Measurements from ENCODE around the gene CLCNKA.
"Not testable (repeated sequence)": the region's sequence is repeated elsewhere in the genome, so short reads cannot be mapped to it uniquely, and the experiment has no call there.

Gene CLCNKA

DNA sequence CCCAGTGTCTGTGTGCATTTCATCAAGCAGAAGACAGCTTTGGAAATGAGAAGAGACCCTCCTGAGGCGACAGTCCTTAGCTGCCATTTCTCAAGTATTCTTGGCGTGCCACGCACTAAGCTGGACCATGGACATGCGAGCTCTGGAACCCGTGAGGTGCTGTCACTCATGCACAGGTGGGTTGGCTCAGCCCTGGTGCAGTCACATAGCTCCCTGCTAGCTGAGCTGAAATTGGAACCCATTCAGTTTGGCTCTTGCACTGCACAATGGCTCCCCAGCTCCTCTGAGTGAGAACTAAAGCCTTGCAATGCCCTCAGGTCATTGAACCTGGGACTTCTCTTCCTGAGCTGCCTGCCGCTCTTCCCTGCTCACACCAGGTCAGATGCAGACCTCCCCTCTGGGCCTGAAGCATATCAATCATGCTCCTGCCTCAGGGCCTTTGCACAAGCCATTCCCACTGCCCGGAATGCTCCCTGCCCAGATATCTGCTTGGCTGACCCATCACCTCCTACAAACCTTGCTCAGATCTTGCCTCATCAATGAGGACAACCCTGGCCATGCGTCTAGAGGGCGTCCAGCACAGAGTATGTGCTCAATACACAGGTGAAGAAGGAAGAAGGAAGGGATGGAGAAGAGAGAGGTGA, 24.1 kb upstream of the CLCNKA start:
- DNase-seq (ENCODE audit: low spot score) = no peak

DNA sequence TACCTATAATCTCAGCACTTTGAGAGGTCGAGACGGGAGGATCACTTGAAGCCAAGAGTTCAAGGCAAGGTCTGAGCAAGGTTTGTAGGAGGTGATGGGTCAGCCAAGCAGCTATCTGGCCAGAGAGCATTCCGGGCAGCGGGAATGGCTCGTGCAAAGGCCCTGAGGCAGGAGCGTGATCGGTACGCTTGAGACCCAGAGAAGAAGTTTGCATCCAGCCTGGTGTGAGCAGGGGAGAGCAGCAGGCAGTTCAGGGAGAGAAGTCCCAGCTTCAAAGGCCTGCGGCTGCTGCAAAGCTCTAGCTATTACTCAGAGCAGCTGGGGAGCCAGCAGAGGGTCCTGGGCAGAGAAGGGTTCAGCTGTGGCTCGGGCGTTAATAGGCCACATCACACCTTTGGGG, 22.9 kb upstream of the CLCNKA start:
- no peak for DNase-seq (ENCODE audit: low spot score)

DNA sequence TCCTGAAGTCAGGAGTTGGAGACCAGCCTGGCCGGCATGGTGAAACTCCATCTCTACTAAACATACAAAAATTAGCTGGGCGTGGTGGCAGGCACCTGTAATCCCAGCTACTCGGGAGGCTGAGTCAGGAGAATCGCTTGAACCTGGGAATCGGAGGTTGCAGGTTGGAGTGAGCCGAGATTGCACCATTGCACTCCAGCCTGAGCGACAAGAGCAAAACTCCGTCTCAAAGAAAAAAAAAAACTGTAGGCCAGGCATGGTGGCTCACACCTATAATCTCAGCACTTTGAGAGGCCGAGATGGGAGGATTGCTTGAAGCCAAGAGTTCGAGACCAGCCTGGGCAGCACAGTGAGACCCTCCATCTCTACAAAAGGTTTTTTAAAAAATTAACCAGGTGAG, 20.6 kb upstream of the CLCNKA start:
- DNase-seq (ENCODE audit: low spot score) = not testable (repeated sequence)

DNA sequence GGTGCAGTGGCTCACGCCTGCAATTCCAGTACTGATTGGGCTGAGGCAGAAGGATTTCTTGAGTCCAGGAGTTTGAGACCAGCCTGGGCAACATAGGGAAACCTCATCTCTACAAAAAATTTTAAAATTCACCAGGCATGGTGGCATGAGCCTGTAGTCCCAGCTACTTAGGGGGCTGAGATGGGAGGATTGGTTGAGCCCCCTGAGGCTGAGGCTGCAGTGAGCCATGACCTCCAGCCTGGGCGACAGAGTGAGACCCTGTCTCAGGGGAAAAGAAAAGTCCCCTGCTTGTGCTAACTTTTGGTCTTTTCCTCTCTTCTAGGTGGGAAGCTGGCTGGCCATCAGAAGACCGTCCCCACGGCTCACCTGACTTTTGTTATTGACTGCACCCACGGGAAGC, 16.2 kb upstream of the CLCNKA start:
- DNase-seq (ENCODE audit: low spot score) = no peak

DNA sequence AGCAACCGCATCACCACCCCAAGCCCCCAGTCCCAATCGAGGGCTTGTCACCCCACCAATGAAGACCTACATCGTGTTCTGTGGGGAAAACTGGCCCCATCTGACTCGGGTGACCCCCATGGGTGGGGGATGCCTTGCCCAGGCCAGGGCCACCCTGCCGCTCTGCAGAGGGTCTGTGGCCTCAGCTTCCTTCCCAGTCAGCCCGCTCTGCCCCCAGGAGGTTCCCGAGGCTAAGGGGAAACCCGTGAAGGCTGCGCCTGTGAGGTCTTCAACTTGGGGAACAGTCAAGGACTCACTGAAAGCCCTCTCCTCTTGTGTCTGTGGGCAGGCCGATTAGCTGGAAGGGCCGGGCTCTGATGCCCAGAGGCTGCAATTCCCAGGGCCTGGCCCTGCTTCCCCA, 15.8 kb upstream of the CLCNKA start:
- DNase-seq (ENCODE audit: low spot score) = no peak

DNA sequence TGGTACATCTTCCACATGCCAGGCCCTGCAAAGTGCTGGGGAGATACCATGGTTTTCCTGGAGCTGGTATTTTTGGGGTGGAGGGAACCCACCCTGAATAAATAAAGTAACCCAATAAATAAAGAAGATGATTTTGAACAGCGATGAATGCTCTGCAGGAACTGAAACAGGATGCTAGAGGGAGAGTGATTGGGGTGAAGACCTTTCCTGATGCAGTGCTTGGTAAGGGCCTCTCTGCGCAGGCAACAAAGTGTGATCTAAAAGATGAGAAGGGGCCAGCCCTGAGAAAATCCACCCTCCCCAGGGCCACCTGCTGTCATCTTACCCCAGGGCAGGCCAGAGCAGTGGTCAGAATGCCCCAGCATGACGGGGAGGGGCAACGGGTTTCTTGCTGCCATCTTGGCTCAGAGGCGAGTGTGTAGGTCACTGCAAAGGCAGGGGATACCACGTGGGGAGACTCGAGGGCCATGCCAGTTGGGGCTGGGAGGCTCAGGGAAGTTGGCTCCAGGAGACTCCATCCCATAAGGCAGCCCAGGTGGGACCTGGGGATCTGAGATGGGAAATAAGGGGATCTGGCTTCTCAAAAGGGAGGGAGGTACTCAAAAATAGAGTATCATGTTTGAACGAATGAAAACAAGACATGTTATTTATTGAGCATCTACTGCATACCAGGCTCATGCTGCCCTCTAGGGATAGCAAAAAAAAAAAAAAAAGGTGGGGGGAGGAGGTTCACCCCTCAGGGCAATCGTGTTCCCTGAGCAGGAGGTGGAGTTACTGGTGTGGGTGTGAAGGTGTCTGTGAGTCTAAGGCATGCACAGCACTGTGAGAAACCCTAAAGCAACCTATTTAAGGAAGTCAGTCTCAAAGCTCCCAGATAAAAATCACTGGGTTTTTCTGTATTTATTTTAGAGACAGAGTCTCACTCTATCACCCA, 15.0 kb upstream of the CLCNKA start:
- no peak for DNase-seq (ENCODE audit: low spot score)

DNA sequence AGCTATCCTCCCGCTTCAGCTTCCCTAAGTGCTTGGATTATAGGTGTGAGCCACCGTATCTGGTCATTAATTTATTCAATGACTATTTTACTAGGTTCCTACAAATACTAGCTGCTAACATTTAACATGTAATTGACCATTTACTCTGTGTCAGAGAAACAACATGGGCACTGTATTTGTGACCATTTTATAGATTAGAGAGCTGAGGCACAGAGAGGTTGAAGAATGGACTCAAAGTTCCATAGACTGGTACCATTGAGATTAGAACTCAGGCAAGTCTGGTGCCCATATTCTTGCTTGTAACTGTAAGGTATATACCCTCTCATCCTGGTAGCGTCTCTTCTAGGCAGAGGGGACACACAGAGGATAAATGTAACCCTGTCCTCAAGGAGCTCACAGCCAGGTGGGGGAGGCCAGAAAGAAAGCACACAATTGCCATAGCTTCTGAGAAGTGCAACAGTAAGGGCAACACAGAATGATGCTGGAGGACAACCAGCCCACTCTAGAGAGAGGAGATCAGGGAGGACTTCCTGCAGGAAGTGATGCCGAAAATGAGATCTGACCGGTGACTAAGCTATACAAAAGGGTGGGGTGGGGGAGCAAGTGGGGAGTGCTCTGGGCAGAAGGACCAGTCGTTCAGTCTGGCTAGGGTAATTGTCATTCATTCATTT, 14.0 kb upstream of the CLCNKA start:
- DNase-seq (ENCODE audit: low spot score) = no peak

DNA sequence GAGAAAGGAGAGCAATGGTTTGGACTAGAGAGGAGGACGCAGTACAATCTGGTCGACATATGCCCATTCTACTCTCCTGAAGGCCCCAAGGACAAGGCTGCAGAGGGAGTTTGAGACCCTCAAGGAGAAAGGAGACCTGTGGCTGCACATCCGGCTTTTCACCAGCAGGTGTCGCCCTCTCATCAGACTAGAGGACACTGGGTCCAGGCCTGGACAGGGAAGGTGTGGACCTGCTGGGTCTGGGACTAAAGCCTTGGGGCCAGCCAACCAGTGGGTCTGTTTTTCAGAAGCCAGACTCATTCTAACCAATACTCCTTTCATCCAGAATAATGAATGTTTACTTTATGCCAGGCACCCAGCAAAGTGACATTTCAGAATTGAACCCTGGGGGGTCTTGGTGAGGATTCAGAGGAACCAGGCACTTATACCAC, 12.8 kb upstream of the CLCNKA start:
- DNase-seq (ENCODE audit: low spot score) = peak; percentile 93

DNA sequence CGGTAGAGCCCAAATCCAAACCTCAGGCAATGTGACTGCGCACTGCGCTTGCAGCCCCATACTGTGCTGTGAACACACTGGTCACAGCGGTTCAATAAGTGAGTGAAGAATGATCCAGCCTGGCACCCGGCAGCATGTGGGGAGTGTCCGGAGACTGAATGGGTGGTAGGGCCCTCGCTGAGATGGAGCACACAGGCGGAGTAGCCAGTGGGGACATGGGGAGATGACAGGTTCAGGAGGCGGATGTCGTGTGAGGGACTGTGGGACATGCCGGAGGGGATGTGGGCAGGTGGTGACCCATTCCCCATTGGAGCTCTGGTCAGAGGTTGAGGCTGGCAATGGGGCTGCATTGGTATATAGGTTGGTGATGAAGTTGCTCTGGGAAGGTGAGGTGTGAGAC, 12.2 kb upstream of the CLCNKA start:
- no peak for DNase-seq (ENCODE audit: low spot score)

DNA sequence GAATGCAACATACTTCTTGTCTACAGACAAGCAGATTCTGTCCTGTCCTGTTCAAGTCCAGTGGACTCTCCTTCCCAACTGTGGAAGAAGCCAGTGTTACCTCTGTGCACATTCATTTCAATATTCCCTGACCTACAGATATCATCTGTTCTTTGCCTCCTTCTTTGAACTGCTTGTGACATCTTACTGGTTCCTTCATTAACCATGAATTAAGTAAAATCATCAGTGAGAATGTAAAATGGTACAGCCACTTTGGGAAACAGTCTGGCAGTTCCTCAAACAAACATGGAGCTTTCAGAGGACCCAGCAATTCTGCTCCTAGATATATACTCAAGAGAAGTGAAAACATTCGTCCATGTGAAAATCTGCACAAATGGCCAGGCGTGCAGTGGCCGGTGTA, 11.0 kb upstream of the CLCNKA start:
- no peak for DNase-seq (ENCODE audit: low spot score)

DNA sequence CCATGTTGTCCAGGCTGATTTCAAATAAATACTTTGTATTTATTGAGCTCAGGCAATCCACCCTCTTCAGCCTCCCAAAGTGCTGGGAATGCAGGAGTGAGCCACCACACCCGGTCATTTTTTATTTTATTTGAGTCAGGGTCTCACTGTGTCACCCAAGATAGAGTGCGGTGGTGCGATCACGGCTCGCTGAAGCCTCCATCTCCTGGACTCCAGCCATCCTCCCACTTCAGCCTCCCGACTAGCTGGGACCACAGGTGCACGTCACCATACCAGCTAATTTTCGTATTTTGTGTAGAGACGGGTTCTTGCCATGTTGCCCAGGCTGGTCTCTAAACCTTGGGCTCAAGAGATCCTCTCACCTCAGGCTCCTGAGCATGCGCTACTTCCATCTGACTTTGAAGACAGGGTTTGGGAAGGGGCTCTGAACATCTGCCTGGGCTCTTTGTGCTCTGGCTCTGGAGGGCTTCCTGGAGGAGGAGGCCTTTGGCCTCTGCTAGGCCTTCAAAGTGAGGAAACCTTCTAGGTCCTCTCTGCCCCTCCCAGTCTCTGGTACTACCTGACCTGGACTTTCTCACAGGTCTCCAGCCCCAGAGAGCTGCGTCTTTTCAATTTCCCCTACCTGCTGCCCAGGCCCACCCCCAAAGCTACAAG, 9.8 kb upstream of the CLCNKA start:
- no peak for DNase-seq (ENCODE audit: low spot score)

DNA sequence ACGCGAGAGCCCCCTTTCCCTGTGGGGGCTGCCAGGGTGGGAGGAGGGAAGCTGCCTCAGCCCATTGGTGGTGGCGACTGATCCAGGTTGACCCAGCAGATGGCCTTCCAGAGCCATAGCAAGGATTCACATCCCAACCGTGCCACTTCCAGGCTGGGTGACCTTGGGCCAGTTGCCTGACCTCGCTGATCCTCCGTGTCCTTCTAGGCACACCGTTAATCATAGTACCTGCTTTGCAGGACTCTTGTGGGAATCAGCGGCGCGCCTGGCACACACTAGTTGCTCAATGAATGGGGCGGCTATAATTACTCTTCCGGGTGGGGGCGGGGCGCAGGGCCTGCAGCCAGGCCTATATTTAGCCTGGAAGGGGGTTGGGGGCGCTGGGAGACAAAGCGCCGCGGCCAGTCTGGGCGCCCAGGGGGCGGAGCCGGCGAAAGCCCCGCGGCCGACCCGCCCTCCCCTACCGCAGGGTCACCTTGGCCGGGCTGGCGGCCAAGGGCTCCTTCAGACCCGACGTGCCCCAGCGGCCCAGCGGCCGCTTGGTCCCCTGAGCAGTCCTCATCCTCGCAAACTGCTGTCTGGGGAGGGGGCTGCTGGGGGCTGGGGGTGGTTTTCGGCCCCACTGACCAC, 9.1 kb upstream of the CLCNKA start:
- DNase-seq (ENCODE audit: low spot score) = peak; percentile 39

DNA sequence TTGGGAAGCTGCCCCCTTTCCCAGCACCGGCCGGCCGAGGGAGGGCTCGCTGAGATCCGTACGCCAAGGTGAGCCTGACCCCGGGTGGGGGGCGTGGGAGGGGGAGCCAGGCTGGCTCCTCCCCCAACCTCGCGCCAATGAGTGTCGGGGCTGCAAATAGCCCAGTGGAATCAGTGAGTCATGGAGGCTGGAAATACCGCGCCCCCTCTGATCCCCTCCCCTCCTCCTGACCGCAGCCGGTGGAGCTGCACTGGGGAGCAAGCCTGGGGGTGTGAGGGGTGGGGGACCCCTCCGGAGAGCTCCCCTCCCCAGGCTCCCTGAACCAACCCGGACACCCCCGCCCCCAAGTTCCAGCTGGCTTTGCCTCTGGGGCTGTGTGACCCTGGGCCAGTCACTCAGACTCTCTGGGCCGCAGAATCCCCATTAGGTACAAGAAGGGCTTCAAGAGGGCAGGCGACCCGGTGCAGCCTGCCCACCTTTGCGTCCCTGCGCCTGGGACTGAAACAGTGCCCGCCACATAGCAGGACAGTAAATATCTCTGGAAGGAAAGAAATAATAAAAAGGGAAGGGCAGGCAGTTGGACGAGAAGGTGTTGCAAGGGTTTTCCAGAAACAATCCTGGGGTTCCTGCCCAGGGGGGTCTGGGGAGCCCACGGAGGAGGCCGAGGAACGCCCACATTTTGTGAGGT, 8.5 kb upstream of the CLCNKA start:
- no peak for DNase-seq (ENCODE audit: low spot score)

DNA sequence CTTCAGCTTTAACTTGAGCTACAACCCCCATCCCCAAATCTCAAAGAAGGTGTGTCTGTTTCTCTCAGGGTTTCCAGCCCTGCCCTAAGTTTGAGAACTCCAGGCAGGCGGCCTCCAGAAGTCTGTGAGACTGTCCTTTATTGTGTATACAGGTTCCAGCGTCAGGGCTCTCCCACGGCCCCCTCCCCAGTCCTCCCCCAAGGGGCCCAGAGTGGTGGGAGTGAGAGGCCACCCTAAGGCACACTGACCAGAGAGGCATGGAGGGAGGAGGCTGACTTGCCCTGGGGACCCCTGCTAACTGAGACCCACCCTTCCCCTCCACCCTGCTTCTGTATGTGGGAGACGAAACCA, 8.0 kb upstream of the CLCNKA start:
- DNase-seq (ENCODE audit: low spot score) = no peak

DNA sequence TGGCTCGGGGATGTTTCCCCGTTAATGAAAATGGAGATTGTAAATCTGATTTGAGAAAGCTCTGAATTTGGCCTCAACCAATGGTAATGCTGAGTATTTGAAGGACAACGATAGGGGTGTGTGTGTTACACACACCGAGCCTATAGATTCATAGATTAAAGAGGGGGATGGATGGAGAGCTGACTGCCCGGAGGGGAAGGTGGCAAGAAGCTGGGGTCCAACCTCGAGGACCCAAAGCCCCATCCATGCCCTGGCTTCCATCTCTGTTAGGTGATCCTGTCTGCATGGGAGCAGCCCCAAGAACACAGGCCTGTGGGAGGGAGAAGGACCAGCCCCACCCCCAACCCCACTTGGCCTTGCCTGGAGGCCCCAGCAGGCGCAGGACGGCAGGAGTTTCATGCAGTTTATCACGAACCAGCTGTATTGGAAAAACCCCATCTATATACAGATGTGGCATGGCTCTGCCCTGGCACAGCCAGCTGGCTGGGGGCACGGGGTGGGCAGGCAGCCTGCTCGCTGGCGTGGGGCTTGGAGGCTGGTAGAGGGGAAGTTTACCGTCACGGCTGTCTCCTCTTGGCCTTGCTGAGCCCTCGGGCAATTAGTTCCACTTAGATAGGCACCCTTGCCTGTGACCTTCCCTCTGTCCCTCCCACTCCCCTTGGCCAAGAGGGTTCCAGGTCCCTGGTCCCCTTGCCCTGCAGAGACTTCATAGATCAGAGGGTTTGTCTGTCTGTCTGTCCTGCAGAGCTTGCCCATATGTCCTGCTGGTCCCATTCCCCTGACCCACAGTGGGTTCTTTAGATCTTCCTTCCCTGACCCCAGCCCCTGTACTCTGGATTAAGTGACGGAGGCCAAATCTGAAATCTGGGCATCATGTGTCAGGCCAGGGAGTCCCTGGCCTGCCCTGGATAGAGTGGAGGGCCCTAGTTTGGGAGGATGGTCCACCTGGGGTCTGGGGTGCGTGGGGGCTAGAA, 7.0 kb upstream of the CLCNKA start:
- DNase-seq (ENCODE audit: low spot score) = no peak

DNA sequence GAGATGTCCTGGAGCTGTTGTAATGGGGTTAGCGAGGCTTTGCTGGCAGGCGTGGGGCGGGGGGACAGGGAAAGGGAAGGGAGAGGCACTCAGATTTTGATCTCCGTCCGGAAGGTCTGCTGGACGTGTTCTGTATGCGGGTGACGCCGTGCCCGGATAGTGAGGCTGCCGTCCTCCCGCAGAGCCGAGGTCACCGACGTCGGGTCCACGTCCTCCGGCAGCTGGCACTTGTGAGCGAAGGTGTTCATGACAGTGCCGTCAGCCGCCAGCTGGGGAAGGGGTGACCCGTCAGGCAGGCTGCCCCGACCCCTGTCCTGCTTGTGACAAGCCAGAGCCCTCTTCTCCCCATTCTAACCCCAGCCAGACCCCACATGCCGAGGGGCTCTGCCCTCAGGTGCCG, 6.3 kb upstream of the CLCNKA start:
- no peak for DNase-seq (ENCODE audit: low spot score)

DNA sequence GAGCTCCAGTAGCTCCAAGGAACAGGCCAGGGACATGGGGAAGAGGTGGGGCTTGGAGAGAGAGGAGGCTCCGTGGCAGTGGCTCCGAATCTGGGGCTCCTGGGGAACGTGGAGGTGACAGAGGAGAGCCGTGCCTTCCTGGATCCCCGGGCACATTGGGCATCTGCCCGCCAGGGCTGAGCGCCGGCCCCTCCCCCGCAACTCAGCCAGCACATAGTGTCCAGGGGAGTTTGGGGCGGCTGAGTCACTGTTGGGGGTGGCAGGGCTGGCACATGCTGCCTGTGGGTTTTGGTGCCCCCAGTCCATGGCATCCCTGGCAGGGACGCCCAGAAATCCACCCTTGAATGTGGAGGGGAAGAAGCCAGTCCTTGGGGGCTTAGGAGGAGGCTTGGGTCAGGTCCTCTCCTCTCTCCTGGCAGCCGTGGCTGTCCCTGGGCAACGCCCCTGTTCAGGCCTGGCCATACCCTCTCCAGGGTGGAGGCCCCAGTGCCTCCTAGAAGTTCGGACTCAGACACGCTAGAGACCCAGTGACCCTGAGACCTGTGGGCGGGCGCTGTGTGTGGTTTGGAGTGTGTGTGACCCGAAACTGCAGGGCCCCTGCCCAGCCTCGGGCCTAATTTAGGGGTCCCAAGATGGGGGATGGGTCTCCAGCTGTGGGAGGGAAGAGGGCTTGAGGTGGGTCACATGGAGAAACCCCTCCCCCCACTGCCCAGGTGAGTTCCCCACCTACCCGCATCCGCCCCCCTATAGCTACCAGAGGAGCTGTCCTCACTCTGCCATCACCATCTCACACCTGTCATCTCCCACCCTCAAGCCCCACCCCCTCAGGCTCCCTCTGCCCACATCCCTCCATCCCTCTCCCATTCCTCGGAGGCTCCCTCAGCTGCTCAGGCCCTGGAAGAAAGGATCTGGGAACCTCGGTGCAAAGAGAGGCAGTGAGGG, 5.6 kb upstream of the CLCNKA start:
- DNase-seq (ENCODE audit: low spot score) = no peak

DNA sequence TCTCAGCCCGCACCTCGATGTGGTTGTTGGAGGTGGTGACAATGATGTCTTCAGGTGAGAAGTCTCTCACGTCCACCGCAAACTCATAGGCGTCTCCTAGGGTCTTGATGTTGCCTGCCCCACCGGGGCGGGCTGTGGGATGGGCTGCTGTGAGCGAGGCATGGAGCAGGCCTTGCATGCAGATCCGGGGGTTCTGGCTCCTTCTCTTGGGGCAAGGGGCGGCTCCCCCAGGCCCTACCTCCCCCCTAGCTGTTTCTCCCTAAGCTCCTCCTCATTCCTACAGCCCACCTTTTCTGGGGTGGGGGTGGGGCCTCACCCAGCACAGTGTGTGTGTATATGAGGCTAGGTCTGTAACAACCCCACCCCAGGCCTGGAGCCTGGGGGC, 4.8 kb upstream of the CLCNKA start:
- DNase-seq (ENCODE audit: low spot score) = no peak

All from cerebellar cortex (tissue), 1 donor.